Stimulated activated naive CD8-positive, alpha-beta T cell treated with anti-CD3 and anti-CD28 coated beads, Interleukin-15, amount 100 ng/mL, for 72 hours (primary cell): ENCODE data around the gene PTPN14.

Experiments used
- ATAC-seq: fragments of 150-1000 bp; cut with Tn5 transposase; 2 replicates; pipeline ENCODE4 v1.10.0; 2021; ENCODE audit warnings: mild to moderate bottlenecking, moderate library complexity
- DNase-seq, 2 donors: peaks; one replicate each; pipeline ENCODE4 v3.0.0; 2021 to 2022
- H3K27ac Mint-ChIP-seq, 2 donors: one replicate each; pipeline ENCODE4 v1.8.0; 2022; ENCODE audit warnings: mild to moderate bottlenecking in 2 of 2, mixed read lengths in 2 of 2, moderate library complexity in 2 of 2
- H3K27me3 Mint-ChIP-seq: one replicate; pipeline ENCODE4 v1.8.0; 2022; ENCODE audit warnings: mixed read lengths
- H3K4me1 Mint-ChIP-seq: one replicate; pipeline ENCODE4 v1.8.0; 2022; ENCODE audit warnings: mild to moderate bottlenecking, mixed read lengths
- H3K4me3 Mint-ChIP-seq, 2 donors: one replicate each; pipeline ENCODE4 v1.8.0; 2022; ENCODE audit warnings: mild to moderate bottlenecking in 2 of 2, mixed read lengths in 2 of 2, moderate library complexity in 1 of 2
- H3K9me3 Mint-ChIP-seq, 2 donors: one replicate each; pipeline ENCODE4 v1.8.0; 2022; ENCODE audit warnings: mixed read lengths in 2 of 2

Gene PTPN14

DNA sequence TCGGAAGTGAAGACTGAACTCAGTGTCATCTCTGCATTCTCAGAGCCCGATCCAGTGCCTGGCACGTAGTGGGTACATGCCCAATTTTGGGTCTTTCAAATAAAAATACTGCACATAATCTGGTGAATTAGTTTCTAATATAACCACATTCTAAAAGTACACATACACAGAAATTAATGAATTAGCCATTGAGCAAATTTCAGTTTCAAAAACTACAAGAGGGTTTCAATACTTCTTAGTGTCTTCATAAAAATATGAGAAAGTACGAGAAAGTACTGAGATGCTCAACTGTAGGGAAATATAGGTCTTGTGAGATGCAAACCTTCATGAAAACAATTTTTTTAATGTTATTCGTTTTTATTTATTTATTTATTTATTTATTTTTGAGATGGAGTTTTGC, 183.6 kb downstream of the PTPN14 start:
- no peaks in the 10 kb centered on the region for H3K4me1 Mint-ChIP-seq
- H3K4me3 Mint-ChIP-seq: no peak overlapping the region
- DNase-seq: no peak
- no peak for ATAC-seq
- no peaks in the 10 kb centered on the region for H3K9me3 Mint-ChIP-seq
- peaks cover 61% of the 10 kb centered on the region for H3K27me3 Mint-ChIP-seq
- no peak overlapping the region for H3K27ac Mint-ChIP-seq

DNA sequence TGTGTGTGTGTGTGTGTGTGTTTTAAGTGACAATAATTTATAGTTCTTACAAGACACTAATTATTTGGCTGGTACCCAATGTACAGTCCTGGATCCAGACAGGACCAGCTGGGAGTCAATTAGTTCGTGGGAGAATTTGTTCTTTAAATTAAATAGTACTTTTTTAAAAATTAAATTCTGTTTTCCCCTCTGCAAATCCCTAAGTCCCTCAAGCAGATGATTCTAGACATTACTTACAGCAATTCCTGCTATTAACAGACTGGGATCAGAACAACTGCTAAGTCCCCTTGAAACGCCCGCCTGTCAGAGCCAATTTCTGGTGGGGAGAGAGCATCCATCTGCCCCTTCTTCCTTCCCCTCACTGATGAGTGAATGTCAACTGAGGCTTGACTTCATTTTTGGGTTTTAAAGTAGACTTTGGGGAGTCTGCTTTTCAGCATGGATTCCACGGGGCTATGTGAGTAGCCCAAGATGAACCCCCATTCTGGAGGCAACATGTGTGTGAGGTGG, 186.6 kb downstream of the PTPN14 start:
- ATAC-seq (no peak), DNase-seq (no peak)
- Mint-ChIP-seq H3K4me1 (peaks cover 6% of the 10 kb centered on the region), H3K4me3 (no peak overlapping the region), H3K27ac (no peak overlapping the region), H3K27me3 (peaks cover 58% of the 10 kb centered on the region), H3K9me3 (peaks cover 0 to 7% of the 10 kb centered on the region in 2 donors)

- ATAC-seq (no peak), DNase-seq (no peak)
- Mint-ChIP-seq H3K4me3 (no peak overlapping the region), H3K4me1 (peaks cover 6% of the 10 kb centered on the region), H3K9me3 (peaks cover 0 to 7% of the 10 kb centered on the region in 2 donors), H3K27ac (no peak overlapping the region), H3K27me3 (peaks cover 56% of the 10 kb centered on the region)
Measured at GRCh38 chr1:214364386-214364785, 187.0 kb downstream of the PTPN14 start.

- peaks cover 6% of the 10 kb centered on the region for H3K4me1 Mint-ChIP-seq
- H3K27ac Mint-ChIP-seq: no peak overlapping the region
- H3K4me3 Mint-ChIP-seq: no peak overlapping the region
- H3K27me3 Mint-ChIP-seq: peaks cover 56% of the 10 kb centered on the region
- ATAC-seq: no peak
- DNase-seq: no peak
- H3K9me3 Mint-ChIP-seq: peaks cover 0 to 7% of the 10 kb centered on the region in 2 donors
Measured at GRCh38 chr1:214363386-214363785, 188.0 kb downstream of the PTPN14 start.

- peaks cover 6% of the 10 kb centered on the region for H3K4me1 Mint-ChIP-seq
- H3K9me3 Mint-ChIP-seq: peaks cover 0 to 7% of the 10 kb centered on the region in 2 donors
- ATAC-seq: no peak
- no peak overlapping the region for H3K4me3 Mint-ChIP-seq
- H3K27me3 Mint-ChIP-seq: peaks cover 52% of the 10 kb centered on the region
- no peak overlapping the region for H3K27ac Mint-ChIP-seq
- no peak for DNase-seq
Measured at GRCh38 chr1:214362188-214362882, 189.1 kb downstream of the PTPN14 start.

- Mint-ChIP-seq H3K27ac (no peak overlapping the region), H3K27me3 (peaks cover 48% of the 10 kb centered on the region), H3K4me1 (peaks cover 6% of the 10 kb centered on the region), H3K9me3 (peaks cover 0 to 7% of the 10 kb centered on the region in 2 donors), H3K4me3 (no peak overlapping the region)
- ATAC-seq (no peak), DNase-seq (no peak)
Measured at GRCh38 chr1:214361636-214362035, 189.8 kb downstream of the PTPN14 start.

DNA sequence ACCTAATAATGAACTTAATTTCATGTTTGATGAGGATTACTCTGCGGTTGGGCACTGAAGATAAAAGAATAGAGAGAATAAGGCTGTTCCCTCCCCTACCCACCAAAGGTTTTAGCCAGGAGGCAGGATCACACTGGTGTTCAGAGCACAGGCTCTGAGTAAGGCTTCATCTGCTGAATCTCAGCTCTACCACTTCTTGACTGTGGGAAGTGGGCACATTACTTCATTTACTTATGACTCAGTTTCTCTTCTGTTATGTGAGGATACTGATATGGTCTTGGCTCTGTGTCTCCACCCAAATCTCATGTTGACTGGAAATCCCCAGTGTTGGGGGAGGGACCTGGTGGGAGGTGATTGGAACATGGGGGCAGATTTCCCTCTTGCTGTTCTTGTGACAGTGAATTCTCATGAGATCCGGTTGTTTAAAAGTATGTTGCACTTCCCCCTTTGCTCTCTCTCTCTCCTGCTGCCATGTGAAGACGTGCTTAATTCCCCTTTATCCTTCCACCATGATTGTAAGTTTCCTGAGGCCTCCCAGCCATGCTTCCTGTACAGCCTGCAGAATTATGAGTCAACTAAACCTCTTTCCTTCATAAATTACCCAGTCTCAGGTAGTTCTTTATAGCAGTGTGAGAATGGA, 190.8 kb downstream of the PTPN14 start:
- peaks cover 6% of the 10 kb centered on the region for H3K4me1 Mint-ChIP-seq
- no peak overlapping the region for H3K27ac Mint-ChIP-seq
- peaks cover 0 to 7% of the 10 kb centered on the region in 2 donors for H3K9me3 Mint-ChIP-seq
- H3K4me3 Mint-ChIP-seq: no peak overlapping the region
- ATAC-seq: no peak
- DNase-seq: no peak
- H3K27me3 Mint-ChIP-seq: peaks cover 48% of the 10 kb centered on the region

DNA sequence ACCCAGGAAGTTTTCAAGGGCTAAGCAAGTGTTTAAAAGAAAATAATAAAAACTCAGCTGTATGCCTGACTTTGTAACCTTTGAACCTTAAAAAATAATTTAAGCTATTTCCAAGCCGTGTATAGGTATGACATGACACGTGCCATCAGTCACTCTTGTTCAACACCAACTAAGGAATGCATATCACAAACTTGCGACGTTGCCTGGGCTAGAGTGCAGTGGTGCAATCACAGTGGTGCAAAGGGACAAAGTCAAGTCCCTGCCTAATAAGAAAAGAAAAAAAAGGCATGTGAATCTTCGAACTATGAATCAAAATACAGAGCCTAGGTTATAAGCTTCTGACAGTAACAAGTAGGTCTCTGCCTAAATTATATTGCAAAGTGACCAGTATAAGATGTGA, 191.3 kb downstream of the PTPN14 start:
- DNase-seq (no peak), ATAC-seq (no peak)
- peaks cover 0 to 7% of the 10 kb centered on the region in 2 donors for H3K9me3 Mint-ChIP-seq
- no peak overlapping the region for H3K4me3 Mint-ChIP-seq
- H3K27me3 Mint-ChIP-seq: peaks cover 45% of the 10 kb centered on the region
- peaks cover 6% of the 10 kb centered on the region for H3K4me1 Mint-ChIP-seq
- H3K27ac Mint-ChIP-seq: no peak overlapping the region

GRCh38 chr1:214354440-214355148, 196.8 kb downstream of the PTPN14 start:
- ATAC-seq (no peak), DNase-seq (no peak)
- no peak overlapping the region for H3K4me3 Mint-ChIP-seq
- no peaks in the 10 kb centered on the region for H3K9me3 Mint-ChIP-seq
- H3K27me3 Mint-ChIP-seq: no peaks in the 10 kb centered on the region
- no peaks in the 10 kb centered on the region for H3K4me1 Mint-ChIP-seq
- peak overlapping the region in 1 of 2 donors; percentile 49 for H3K27ac Mint-ChIP-seq

- no peaks in the 10 kb centered on the region for H3K9me3 Mint-ChIP-seq
- ATAC-seq (no peak), DNase-seq (no peak)
- no peak overlapping the region for H3K4me3 Mint-ChIP-seq
- no peaks in the 10 kb centered on the region for H3K4me1 Mint-ChIP-seq
- H3K27ac Mint-ChIP-seq: no peak overlapping the region
- H3K27me3 Mint-ChIP-seq: no peaks in the 10 kb centered on the region
Measured at GRCh38 chr1:214352838-214353237, 198.6 kb downstream of the PTPN14 start.

DNA sequence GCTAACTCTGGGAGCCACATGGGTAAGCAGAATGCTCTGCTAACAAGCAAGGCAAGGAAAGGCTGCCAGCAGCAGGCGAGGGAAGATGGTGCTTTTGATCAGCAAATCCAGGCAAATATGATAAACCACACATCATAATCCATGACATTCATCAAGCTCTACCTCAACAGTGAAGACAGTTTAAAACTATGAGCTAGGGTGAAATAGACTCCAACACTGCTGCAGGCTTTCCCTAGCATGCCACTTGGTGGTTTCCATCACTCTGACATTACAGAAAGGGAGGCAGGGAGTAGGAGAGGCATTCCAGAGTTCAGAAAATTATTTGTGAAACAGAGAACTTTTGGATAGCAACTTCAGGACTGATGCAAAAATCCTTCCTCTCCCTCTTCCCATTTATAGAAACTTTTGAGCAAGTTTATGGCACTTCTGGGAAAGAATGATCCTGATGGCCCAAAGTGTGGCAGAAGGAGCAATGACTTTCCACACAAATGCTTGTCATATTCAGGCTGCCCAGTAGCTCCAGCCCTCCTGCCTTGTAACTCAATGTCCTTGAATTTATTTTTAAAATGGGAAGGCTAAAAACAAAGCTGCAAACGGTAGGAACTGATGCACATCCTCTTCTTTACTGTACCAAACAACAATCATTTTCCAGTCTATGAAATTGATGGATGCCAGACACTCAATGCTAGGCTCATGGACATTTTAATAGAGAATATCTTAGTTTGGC, 199.7 kb downstream of the PTPN14 start:
- no peak for ATAC-seq
- Mint-ChIP-seq H3K4me3 (no peak overlapping the region), H3K4me1 (no peaks in the 10 kb centered on the region)

DNA sequence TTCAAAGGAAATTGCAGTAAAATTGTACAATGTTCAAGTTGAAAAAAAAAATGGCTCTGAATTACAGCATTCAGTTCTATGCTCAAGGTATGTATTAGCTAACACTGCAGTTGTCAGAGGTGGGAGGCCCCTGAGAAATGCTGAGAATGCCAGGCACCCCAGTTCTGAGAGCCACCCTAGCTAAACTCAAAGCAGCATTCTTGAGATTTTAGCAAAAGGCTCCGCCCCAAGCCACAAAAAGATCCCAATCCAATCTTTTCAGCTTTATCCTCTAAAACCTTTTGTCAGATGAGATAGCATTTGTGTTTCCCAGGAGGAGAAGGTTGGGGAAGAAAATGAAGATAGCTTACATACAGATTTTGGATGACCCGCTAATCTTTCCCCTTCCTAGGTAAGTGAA, 201.6 kb downstream of the PTPN14 start:
- Mint-ChIP-seq H3K4me3 (no peak overlapping the region), H3K27ac (no peak overlapping the region), H3K4me1 (no peaks in the 10 kb centered on the region), H3K27me3 (no peaks in the 10 kb centered on the region), H3K9me3 (peaks cover 6 to 7% of the 10 kb centered on the region in 2 donors)
- no peak for ATAC-seq
- no peak for DNase-seq

More for the DNA sequence above, 199.7 kb downstream of the PTPN14 start:
- H3K27me3 Mint-ChIP-seq: no peaks in the 10 kb centered on the region
- DNase-seq: no peak
- no peak overlapping the region for H3K27ac Mint-ChIP-seq
- no peaks in the 10 kb centered on the region for H3K9me3 Mint-ChIP-seq

GRCh38 chr1:214349008-214349407, 202.4 kb downstream of the PTPN14 start:
- Mint-ChIP-seq H3K27ac (no peak overlapping the region), H3K4me3 (no peak overlapping the region), H3K9me3 (peaks cover 12 to 13% of the 10 kb centered on the region in 2 donors), H3K27me3 (no peaks in the 10 kb centered on the region), H3K4me1 (no peaks in the 10 kb centered on the region)
- DNase-seq: no peak
- no peak for ATAC-seq

- Mint-ChIP-seq H3K4me1 (no peaks in the 10 kb centered on the region), H3K27ac (peak overlapping the region in 1 of 2 donors; percentile 79), H3K9me3 (peaks cover 20% of the 10 kb centered on the region in 2 donors), H3K27me3 (no peaks in the 10 kb centered on the region), H3K4me3 (no peak overlapping the region)
- ATAC-seq (no peak), DNase-seq (no peak)
Measured at GRCh38 chr1:214344897-214345296, 206.5 kb downstream of the PTPN14 start.

DNA sequence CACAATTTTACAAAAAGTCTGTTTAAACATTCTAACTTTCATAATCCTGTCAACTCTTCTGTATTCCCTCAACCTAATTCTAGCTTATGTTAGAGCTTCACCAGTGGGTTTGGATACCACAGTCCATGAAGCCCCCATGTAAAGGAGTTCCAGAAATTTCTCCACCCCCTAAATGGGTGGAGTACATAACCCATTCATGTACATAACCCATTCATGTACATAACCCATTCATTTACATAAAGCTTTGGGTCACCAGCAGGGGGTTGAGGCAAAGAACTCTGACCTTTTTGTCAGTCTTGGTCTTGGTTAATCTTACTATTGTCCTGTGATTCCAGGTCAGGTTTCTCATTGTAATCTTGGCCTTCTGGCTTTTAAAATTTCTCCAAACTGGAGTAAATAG, 208.9 kb downstream of the PTPN14 start:
- ATAC-seq (no peak), DNase-seq (no peak)
- H3K27ac Mint-ChIP-seq: no peak overlapping the region
- no peak overlapping the region for H3K4me3 Mint-ChIP-seq
- H3K27me3 Mint-ChIP-seq: no peaks in the 10 kb centered on the region
- H3K9me3 Mint-ChIP-seq: peaks cover 20% of the 10 kb centered on the region in 2 donors
- H3K4me1 Mint-ChIP-seq: no peaks in the 10 kb centered on the region
